HEK293T (cell line): ENCODE data around the gene SPSB3.

Source experiments
- ARNT ChIP-seq: fragments of 450-650 bp; IDR thresholded peaks from 2 replicates; pipeline ENCODE4 v1.6.1; 2017; ENCODE audit warnings: mild to moderate bottlenecking
- BHLHE40 ChIP-seq: fragments of 450-650 bp; IDR thresholded peaks from 2 replicates; pipeline ENCODE4 v1.6.1; 2016; ENCODE audit warnings: mild to moderate bottlenecking, moderate library complexity, borderline replicate concordance
- CTBP1 ChIP-seq: fragments of 450-650 bp; IDR thresholded peaks from 2 replicates; pipeline ENCODE4 v1.6.1; 2016; ENCODE audit warnings: borderline replicate concordance
- ELF4 ChIP-seq: fragments of 450-650 bp; IDR thresholded peaks from 2 replicates; pipeline ENCODE4 v1.6.1; 2017; ENCODE audit warnings: antibody characterized with exemption
- FOXA1 ChIP-seq: fragments of 450-650 bp; IDR thresholded peaks from 2 replicates; pipeline ENCODE4 v1.6.1; 2016; ENCODE audit warnings: mild to moderate bottlenecking
- FOXK2 ChIP-seq: fragments of 450-650 bp; IDR thresholded peaks from 2 replicates; pipeline ENCODE4 v1.6.1; 2016; ENCODE audit warnings: mild to moderate bottlenecking
- FOXM1 ChIP-seq: fragments of 450-650 bp; IDR thresholded peaks from 2 replicates; pipeline ENCODE4 v1.6.1; 2017; ENCODE audit warnings: mild to moderate bottlenecking, borderline replicate concordance
- HDGF ChIP-seq: fragments of 450-650 bp; IDR thresholded peaks from 2 replicates; pipeline ENCODE4 v1.6.1; 2017; ENCODE audit warnings: antibody characterized with exemption, borderline replicate concordance
- L3MBTL2 ChIP-seq: fragments of 450-650 bp; conservative IDR thresholded peaks from 2 replicates; pipeline ENCODE4 v1.6.1; 2016; ENCODE audit warnings: mild to moderate bottlenecking
- SP1 ChIP-seq: fragments of 450-650 bp; IDR thresholded peaks from 2 replicates; pipeline ENCODE4 v1.6.1; 2017
- SUZ12 ChIP-seq: fragments of 450-650 bp; IDR thresholded peaks from 2 replicates; pipeline ENCODE4 v1.6.1; 2016; ENCODE audit warnings: mild to moderate bottlenecking
- TARDBP ChIP-seq: fragments of 450-650 bp; IDR thresholded peaks from 2 replicates; pipeline ENCODE4 v1.6.1; 2016
- ZNF384 ChIP-seq: fragments of 450-650 bp; IDR thresholded peaks from 2 replicates; pipeline ENCODE4 v1.6.1; 2016
- TF ChIP-seq, protein P1 (sequence below): fragments of 450-650 bp; IDR thresholded peaks from 2 replicates; pipeline ENCODE4 v1.6.1; 2016

GRCh38 chr16:1731603-1732002 lies 50.8 kb downstream of the SPSB3 start:
- TF ChIP-seq FOXM1: no peak
- no peak for TF ChIP-seq ELF4
- no peak for TF ChIP-seq L3MBTL2
- no peak for TF ChIP-seq TARDBP
- no peak for TF ChIP-seq HDGF
- TF ChIP-seq SP1: no peak
- no peak for TF ChIP-seq FOXA1
- no peak for TF ChIP-seq BHLHE40
- TF ChIP-seq SUZ12: no peak
- TF ChIP-seq FOXK2: no peak
- TF ChIP-seq, protein P1, sequence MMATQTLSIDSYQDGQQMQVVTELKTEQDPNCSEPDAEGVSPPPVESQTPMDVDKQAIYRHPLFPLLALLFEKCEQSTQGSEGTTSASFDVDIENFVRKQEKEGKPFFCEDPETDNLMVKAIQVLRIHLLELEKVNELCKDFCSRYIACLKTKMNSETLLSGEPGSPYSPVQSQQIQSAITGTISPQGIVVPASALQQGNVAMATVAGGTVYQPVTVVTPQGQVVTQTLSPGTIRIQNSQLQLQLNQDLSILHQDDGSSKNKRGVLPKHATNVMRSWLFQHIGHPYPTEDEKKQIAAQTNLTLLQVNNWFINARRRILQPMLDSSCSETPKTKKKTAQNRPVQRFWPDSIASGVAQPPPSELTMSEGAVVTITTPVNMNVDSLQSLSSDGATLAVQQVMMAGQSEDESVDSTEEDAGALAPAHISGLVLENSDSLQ: no peak
- TF ChIP-seq CTBP1: no peak
- no peak for TF ChIP-seq ARNT
- no peak for TF ChIP-seq ZNF384
